GM19238 (cell line): Measurements from ENCODE around the gene LAMB3.

Source experiments
- DNase-seq: peaks from one replicate; pipeline ENCODE4 v3.0.0; 2011; ENCODE audit warnings: low spot score; ENCODE audit not compliant: insufficient read length

The LAMB3 gene

GRCh38 chr1:209598227-209598626 lies 54.0 kb downstream of the LAMB3 start:
- DNase-seq: no peak

DNA sequence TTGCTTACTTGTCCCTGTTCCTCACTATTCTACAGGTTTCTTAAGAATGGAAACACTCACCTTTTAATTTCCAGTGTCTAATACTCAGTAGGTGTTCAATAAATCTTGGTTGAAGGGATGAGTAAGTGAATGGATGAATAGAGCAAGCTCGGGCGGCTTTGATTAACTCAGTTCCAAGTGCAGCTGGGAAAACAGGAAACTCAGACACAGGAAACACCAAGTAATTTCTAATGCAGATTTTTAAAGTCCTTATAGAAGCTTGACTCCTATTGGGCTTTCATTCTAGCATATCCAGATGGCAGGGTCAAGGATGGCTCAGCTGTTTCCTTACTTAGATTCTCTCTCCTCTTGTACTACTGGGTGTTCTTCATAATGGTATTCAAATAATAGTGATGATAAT lies 54.7 kb downstream of the LAMB3 start:
- DNase-seq: no peak

GRCh38 chr1:209595599-209596285 lies 56.5 kb downstream of the LAMB3 start:
- DNase-seq: no peak

DNA sequence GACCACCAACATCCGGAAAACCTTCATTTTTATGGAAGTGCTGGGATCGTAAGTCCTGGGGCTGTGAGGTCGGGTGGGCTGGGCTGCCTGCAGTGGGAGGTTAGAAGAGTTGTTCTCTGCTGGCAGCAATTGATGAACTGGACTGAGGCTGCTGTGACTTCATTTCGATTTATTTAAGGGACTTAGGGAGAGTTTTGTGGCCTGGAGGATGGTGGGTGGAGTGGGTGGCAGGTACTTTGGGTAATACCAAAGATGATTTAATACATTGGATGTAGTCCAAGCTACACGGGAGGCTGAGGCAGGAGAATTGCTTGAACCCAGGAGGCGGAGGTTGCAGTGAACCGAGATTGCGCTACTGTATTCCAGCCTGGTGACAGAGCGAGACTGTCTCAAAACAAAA lies 57.2 kb downstream of the LAMB3 start:
- no peak for DNase-seq

GRCh38 chr1:209594440-209594839 lies 57.8 kb downstream of the LAMB3 start:
- DNase-seq: no peak

- no peak for DNase-seq
Measured at GRCh38 chr1:209593747-209594146, 58.5 kb downstream of the LAMB3 start.

DNA sequence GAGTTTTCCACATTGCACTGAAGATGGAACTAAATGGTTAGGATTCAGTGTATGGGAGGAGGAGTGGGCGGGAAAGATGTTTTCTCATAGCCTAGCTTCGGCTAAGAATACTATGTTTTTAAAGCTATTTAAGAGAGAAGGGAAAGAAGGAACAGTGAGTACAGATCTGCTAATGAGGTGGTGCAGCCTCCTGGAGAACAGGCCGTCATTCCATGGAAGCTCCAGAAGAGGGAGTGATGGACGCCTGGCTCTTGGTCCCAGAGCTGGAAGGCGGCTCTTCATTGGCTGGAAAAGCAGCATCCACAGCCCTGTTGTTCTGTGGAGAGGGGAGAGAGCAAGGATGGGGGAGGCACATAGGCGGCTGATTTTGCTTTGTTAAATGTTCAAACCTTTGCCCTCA lies 61.8 kb downstream of the LAMB3 start:
- no peak for DNase-seq

GRCh38 chr1:209589863-209590262 lies 62.4 kb downstream of the LAMB3 start:
- no peak for DNase-seq

GRCh38 chr1:209589440-209589839 lies 62.8 kb downstream of the LAMB3 start:
- DNase-seq: no peak

DNA sequence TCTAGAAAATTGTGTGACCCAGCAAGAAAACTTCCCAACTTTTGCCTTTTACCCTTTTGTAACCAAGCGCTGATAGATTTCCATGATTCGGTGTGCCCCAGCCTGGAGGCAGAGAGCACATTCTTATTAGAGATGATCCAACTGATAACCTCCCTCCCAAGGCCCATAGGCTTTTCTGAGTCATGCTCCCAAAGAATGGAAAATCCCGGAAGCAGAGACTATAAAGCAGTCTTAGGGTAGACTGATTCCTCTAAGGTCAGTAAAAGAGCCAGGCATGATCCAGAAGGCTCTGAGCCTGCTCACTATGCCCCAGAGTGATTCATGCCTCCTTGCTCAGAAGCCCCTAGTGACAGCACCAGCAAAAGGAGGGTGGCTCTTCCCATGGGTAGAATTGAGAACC lies 64.4 kb downstream of the LAMB3 start:
- no peak for DNase-seq

GRCh38 chr1:209586221-209586740 lies 65.9 kb downstream of the LAMB3 start:
- DNase-seq: no peak

DNA sequence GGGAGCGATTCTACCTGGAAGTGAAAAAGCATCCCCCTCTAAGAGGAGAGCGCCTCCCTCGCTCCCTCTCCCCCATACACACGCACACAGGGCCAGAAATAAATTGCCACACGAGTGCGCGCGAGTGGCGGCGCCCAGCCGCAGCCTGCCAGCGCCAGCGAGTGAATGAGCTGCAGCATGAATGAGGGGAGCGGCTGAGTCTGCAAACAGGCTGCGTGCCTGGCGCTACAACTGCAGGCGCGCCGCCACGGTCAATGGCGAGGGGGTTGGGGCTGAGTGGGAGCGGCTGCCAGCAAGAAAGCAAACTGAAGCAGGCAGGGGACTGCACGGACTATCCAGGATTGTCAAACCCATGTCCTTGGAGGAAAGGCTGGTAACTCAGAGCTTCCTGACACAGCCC lies 66.6 kb downstream of the LAMB3 start:
- DNase-seq: no peak

DNA sequence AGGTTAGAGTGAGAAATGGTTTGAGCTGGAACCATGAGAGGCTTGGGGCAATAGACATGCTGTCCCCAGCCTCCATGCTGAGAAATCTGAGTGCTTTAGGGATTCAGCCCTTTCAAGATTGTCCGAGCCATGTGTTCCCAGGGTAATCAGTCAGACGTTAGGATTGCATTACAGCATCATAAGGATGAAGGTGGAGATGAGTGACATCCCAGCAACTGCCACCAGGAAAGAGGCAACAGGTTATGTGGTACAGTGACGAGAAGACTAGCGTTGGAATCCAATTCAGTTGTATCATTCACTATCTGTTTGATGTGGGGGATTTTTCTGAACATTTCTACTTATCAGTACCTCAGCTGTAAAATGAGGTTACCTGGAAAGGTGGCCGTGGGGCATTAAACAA lies 67.0 kb downstream of the LAMB3 start:
- DNase-seq: no peak

DNA sequence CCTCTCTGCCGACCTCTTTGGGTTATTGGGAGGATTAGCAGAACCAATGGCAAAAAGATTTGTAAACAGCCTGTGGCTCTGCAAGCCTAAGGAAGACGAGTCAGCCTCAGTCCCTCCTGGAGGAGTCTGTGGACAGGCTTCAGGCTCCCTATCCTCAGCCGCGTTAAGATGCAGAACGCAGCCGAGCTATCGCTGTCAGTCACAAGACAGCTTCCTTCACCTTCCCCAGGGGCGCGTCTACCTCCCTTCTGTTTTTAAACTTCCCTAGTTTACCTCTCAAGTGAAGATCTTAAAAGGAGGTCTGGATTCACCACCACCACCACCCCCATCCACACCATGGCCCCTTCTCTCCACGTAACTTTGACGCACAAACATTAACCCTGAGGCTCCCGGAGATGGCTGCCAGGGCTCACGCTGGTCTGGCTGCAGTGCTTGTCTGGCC lies 68.0 kb downstream of the LAMB3 start:
- no peak for DNase-seq

DNA sequence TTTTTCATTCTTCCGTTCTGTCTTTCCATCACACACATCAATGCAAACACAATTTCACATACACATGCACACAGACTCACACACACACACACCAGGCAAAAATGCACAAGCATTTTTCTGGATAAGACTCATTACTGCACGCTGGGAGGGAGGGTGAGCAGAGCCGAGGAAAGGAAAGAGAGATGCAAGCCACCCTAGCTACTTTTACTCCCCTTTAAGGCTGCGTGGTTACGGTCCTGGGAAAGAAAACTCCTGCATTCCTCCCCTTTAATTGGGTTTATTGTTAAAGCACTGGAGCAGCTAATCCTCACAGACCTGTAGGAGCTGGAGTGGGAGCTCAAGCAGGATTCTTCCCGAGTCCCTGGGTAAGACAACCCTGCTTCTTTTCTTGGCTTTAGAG lies 68.8 kb downstream of the LAMB3 start, which contains the start of gene CAMK1G:
Gene CAMK1G (plus strand): TSS at position 307 of the 400 bp plus-strand sequence. CDS start 11,270 bp downstream, outside the sequence.
- no peak for DNase-seq

GRCh38 chr1:209580577-209580976 lies 71.6 kb downstream of the LAMB3 start:
- no peak for DNase-seq

DNA sequence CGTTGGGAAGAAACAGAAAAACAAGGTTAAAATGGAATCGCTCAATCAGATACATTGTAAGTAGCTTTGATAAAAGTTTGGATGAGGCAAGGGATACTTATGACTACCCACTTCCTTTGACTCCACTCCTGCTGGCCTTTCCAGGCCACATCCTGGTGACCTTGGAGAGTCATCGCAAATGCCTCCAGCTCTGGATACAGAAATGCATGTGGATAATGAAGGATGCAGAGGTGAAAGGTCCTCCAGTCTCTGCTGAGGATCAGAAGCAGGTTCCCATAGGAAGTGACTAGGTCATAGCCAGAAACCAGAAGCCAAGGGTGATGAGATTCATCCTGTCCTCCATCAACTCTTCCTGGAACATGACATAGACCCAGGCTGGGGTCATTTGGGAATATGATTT lies 74.9 kb downstream of the LAMB3 start:
- no peak for DNase-seq

- DNase-seq: peak; percentile 75
Measured at GRCh38 chr1:209576392-209577197, 75.6 kb downstream of the LAMB3 start.

DNA sequence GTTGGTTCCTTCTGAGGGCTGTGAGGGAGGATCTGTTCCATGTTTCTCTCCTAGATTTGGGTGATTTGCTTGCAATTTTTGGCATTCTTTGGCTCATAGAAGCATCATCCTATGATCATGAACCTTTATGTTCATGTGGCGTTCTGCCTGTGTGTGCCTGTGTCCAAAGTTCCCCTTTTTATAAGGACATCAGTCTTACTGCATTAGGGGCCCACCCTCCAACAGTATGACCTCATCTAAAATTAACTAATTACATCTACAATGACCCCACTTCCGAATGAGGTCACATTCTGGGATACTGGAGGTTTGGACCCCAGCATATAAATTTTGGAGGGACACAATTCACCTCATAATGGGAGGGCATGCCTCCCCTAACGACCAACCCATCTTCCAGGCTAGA lies 81.5 kb downstream of the LAMB3 start:
- no peak for DNase-seq

GRCh38 chr1:209569455-209570207 lies 82.6 kb downstream of the LAMB3 start:
- peak; percentile 19 for DNase-seq

DNA sequence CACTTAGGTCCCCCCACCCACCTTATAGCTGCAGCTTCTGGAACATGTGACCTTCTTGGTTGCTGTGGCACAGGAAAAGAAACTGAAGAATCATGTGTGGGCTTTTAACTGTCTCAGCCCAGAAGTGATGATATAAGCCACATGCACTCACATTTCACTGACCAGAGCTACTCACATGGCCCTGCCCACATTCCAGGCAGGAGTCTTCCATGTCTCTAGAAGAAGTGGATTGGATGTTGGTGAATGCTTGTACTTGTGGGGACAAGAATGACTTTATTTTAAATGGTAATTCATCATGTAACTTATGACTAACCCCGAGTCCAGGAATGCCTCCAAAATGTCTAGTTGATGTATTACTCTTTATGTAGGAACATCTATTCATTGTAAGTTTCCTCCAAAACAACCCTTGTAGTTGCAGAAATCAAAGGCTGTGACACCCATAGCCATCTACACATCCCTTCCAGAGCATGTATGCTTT lies 84.5 kb downstream of the LAMB3 start:
- DNase-seq: no peak
